Ishikawa (cell line): ENCODE results near the gene GNB1L.

Experiments used
- CEBPB ChIP-seq: IDR thresholded peaks from 2 replicates; pipeline ENCODE4 v1.6.1; 2012
- CREB1 ChIP-seq: IDR thresholded peaks from 2 replicates; pipeline ENCODE4 v1.6.1; 2012; ENCODE audit warnings: low read depth
- MAX ChIP-seq: IDR thresholded peaks from 2 replicates; pipeline ENCODE4 v1.6.1; 2012
- NFIC ChIP-seq: IDR thresholded peaks from 2 replicates; pipeline ENCODE4 v1.6.1; 2012
- RAD21 ChIP-seq: IDR thresholded peaks from 2 replicates; pipeline ENCODE4 v1.6.1; 2012; ENCODE audit warnings: low read depth
- REST ChIP-seq: IDR thresholded peaks from 2 replicates; pipeline ENCODE4 v1.6.1; 2012; ENCODE audit warnings: low read depth, mild to moderate bottlenecking
- TAF1 ChIP-seq: IDR thresholded peaks from 2 replicates; pipeline ENCODE4 v1.6.1; 2012; ENCODE audit warnings: low read depth, mild to moderate bottlenecking
- YY1 ChIP-seq: IDR thresholded peaks from 2 replicates; pipeline ENCODE4 v1.6.1; 2012; ENCODE audit warnings: low read depth
- ZBTB7A ChIP-seq: IDR thresholded peaks from 2 replicates; pipeline ENCODE4 v1.6.1; 2012; ENCODE audit warnings: low read depth

- TF ChIP-seq TAF1 (no peak), ZBTB7A (no peak), CREB1 (no peak), REST (no peak), NFIC (no peak), RAD21 (no peak), CEBPB (no peak), YY1 (no peak), MAX (no peak)
Observed at GRCh38 chr22:19816372-19817119, 38.1 kb downstream of the GNB1L start.
